Peyer's patch (tissue), 4 donors: ENCODE data around the gene HYAL1.

Experiments
- CTCF ChIP-seq, 6 experiments: fragments of 450-650 bp in 4 of 6; fragments of 200-600 bp in 2 of 6; sonication (generic) in 1 of 6; IDR thresholded peaks; one replicate each; pipeline ENCODE4 v1.5.1; 2017 to 2019; ENCODE audit warnings: antibody characterized with exemption in 6 of 6, mild to moderate bottlenecking in 3 of 6, moderate library complexity in 1 of 6
- POLR2A ChIP-seq, 2 donors: fragments of 450-650 bp; IDR thresholded peaks; one replicate each; pipeline ENCODE4 v1.5.1; 2017; ENCODE audit warnings: antibody characterized with exemption in 2 of 2, mild to moderate bottlenecking in 2 of 2, moderate library complexity in 2 of 2

- TF ChIP-seq CTCF (IDR thresholded peaks at IDR 0.05) (no peak), POLR2A (IDR thresholded peaks at IDR 0.05) (no peak)
Observed at GRCh38 chr3:50259432-50260026, 43.8 kb downstream of the HYAL1 start.
